HUDEP-2 (cell line): ENCODE results near the gene POM121C.
"Not testable (repeated sequence)": the region's sequence is repeated elsewhere in the genome, so short reads cannot be mapped to it uniquely, and the experiment has no call there.

ENCODE experiments used
- DNase-seq, 76 experiments: peaks; one replicate each; lab custom pipeline; 2025; ENCODE audit not compliant: unreplicated experiment in 76 of 76; lab: John Stamatoyannopoulos, UW

The POM121C gene

DNA sequence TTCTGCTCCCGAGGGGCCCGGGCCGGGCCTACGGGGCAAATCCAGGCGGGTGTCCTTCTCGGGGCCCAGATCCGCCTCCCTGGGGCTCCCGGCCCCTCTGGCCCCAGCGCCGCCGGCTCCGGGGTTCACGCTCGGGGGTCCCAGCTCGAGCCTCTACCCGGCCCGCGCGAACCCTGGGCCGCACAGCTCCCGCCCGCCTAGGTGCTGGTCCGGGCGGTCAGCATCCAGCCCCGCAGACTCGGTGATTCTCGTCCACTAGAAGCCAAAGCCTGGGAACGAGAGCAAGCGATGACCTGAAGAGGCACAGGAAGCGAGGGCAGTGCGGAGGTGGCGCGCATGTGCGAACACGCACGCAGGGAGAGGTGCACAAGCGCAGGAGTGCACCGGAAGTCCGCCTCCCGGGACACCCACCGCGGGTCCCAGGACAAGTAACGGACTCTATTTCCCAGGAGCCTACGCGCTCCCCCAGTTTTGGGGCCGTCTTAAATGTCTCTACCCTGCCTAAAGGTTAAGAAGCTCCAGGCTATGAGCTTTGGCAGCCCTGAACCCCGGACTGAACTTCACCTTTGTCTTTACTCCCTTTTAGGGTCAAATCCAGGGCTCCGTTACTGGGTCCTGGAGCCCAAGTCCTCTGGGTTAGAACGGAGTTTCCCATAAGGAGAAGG is at the start of gene POM121C:
Gene POM121C (minus strand): TSS at position 321 of the 665 bp plus-strand sequence. CDS start 44,803 bp downstream, outside the sequence.
- peak in 74 of 76 experiments; percentile 23 to 92 (median 84) for DNase-seq

DNA sequence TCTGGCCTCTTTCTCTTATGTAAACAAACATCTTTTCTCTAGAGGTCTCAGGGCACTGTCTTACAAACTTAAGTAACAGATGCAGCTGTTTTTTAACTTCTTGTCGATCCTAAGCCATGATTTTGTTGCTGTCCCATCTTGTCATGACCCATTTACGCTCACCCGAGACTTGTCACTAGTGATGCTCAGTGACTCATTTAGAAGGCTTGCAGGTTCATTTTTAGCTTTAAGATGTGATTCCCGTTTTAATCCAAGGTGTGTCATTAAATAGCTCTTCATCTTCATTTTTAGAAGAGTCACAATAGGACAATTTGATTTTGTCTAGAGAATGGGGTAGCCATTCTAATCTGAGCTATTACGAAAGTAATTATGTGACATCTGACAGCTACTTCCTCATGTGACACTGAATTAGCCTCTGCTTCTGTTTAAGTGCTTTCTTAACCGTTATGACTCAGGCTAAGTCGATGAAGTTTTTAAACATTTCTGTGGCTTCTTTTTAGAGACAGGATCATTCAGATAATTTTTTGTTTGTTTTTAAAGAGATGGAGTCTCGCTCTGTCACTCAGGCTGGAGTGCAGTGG is 48.7 kb upstream of the POM121C start:
- DNase-seq = no peak

DNA sequence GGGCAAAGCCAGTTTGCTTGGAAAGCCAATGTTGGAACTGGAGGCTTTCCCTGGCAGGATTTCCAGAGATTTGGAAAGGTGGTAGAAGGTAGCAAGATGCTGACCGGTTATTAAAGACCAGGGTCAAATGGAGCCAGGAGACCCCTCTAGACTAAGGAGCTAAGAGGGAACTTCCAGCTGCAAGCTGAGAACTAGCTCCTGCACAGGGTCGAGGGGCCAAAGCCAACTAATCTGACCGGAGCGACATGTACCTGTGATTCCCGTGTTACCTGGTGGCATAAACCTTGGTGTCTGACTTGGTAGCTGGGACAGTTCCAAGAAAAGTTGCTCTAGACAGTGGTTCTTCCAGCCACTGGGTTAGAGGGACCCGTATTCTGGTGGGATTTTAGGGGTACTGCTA is 47.8 kb upstream of the POM121C start:
- DNase-seq = no peak

DNA sequence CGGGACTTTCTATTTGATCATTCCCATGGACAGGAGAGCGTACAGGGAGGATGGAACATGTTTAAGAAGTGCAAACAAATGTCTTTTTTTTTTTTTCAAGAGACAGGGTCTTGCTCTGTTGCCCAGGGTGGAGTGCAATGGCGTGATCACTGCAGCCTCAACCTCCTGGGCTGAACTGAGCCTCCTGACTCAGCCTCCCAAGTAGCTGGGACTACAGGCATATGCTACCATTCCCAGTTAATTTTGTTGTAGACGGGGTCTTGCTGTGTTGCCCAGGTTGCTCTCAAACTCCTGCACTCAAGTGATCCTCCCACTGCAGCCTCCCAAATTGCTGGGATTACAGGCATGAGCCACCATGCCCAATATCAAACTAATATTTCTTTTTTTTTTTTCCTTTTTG is 46.5 kb upstream of the POM121C start:
- DNase-seq = no peak

DNA sequence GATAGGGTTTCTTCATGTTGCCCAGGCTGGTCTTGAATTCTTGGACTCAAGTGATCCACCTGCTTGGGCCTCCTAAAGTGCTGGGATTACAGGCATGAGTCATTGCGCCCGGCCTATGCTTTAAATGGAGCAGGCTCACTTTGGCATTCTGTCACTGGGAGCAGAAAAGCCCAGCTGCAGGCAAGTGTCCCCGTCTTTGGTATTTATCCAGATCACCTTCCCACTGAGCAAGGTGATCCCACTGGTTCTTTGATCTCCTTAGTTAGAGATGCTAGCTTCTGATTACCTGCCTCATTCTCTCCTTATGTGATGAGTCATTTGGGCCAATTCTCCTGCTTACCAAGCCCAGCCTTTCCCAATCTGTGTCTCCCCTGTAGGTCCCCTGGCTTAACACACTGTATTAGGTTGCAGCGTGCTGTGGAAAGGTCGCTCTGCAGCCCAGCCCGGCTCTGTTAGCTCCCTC is 45.3 kb upstream of the POM121C start:
- no peak for DNase-seq

DNA sequence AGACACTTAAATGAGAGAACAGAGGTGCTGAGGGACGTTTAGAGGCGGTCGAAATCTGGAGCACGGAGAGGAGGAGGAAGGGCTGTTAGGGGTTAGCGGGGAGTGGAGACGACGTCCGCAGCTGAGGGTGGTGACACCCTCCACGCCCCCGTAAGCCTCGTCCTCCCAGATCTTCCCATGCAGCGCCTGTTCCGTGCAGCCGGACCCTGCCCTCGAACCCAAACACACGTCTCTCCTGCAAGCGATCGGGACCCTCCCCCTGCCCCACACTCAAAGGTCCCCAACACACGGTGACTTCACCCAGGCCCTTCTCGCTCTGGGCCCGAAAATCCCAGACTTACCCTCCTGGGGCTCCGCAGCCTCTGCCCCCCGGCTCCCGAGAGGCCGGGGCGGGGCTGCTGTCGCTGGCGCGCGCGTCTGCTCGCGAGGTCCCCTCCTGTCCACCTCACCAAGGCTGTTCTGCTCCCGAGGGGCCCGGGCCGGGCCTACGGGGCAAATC is 41.2 kb upstream of the POM121C start:
- peak in 11 of 76 experiments; percentile 2 to 18 (median 6) for DNase-seq

DNA sequence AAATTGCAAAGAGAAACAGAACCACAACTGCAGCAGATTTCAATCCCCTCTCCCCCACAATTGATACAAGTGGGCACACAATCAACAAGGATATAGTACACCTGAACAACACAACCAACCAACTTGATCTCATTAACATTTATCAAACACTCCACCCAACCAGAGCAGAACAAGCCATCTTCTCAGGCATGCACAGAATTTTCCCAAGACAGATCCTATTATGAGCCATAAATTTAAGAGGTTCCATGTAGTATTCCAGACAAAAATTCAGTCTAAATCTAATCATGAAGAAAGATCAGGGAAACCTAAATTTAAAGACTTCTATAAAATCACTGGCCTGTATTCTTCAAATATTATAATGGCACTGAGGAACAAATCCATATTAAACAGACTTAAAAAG is 35.6 kb upstream of the POM121C start:
- DNase-seq = not testable (repeated sequence)

DNA sequence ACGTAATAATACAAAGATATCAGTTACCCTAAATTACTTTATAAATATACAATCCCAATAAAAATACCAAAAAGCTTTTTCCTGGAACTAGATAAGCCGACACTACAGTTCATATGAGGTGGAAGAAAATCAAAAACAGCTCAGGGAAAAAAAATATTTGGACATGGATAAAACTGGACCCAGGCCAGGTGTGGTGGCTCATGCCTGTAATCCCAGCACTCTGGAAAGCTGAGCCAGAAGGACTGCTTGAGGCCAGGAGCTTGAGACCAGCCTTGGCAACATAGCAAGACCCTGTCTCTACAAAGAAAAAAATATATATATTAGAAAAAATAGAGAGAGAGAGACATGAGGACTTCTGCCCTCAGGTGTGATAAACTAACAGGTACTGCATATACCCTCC is 32.7 kb upstream of the POM121C start:
- DNase-seq = not testable (repeated sequence)

DNA sequence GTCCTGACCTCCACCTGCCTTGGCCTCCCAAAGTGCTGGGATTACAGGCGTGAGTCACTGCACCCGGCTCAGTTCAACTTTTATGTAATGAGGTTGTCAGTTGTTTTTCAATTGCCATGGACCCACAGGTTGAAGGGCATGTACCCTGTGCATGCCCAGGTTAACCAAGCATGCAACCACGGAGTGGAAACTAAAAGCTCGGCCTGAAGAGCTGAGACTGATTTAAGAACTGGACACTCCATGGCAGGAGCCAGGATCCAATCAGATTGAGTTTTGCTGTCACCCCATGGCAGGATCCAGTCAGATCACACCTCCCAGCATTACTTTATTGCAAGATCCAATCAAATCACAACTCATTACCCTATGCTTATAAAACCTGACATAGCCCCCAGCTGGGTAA is 22.9 kb upstream of the POM121C start:
- not testable (repeated sequence) for DNase-seq

DNA sequence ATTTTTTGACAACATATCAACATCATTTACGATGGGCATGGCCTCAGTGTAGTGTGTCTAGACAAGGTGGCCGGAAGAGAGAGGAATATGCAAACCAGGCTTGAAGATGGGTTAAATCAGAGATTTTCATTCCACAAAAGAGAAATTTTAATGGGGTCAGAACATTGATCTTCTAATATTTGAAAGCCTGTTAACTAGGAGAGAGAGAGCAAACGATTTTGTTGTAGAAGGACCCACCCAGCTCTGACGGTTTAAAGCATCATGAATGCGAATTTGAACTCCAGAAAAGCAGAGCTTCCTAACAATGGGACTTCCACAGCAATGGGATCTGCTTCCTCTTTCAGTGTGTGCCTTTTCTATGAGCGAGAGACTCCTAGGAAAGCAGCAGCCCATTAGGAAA is 5.9 kb upstream of the POM121C start, which contains the start of gene SPDYE5:
Gene SPDYE5 (plus strand): TSS at position 301 of the 400 bp plus-strand sequence. CDS start 1,728 bp downstream, outside the sequence.
- DNase-seq = not testable (repeated sequence)

DNA sequence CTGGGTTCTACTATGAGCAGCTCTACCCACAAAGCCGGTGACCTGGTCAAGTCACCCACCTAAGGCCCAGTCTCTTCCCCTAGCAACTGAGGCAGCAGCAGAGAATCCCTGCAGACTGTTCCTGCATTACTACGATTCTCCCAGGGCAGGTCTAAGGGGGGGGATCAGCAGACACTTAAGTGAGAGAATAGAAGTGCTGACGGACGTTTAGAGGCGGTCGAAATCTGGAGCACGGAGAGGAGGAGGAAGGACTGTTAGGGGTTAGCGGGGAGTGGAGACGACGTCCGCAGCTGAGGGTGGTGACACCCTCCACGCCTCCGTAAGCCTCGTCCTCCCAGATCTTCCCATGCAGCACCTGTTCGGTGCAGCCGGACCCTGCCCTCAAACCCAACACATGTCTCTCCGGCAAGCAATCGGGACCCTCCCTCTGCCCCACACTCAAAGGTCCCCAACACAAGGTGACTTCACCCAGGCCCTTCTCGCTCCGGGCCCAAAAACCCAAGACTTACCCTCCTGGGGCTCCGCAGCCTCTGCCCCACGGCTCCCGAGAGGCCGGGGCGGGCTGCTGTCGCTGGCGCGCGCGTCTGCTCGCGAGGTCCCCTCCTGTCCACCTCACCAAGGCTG is 632 bp downstream of the POM121C start:
- peak in 5 of 76 experiments; percentile 2 to 23 (median 14) for DNase-seq

DNA sequence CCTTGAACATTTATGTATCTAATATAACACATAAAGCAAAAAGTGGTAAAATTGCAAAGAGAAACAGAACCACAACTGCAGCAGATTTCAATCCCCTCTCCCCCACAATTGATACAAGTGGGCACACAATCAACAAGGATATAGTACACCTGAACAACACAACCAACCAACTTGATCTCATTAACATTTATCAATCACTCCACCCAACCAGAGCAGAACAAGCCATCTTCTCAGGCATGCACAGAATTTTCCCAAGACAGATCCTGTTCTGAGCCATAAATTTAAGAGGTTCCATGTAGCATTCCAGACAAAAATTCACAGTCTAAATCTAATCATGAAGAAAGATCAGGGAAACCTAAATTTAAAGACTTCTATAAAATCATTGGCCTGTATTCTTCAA is 5.8 kb downstream of the POM121C start:
- DNase-seq = not testable (repeated sequence)

DNA sequence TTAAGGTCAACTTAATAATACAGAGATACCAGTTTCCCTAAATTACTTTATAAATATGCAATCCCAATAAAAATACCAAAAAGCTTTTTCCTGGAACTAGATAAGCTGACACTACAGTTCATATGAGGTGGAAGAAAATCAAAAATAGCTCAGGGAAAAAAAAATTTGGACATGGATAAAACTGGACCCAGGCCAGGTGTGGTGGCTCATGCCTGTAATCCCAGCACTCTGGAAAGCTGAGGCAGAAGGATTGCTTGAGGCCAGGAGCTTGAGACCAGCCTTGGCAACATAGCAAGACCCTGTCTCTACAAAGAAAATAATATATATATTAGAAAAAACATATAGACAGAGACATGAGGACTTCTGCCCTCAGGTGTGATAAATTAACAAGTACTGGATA is 8.6 kb downstream of the POM121C start:
- DNase-seq = not testable (repeated sequence)

DNA sequence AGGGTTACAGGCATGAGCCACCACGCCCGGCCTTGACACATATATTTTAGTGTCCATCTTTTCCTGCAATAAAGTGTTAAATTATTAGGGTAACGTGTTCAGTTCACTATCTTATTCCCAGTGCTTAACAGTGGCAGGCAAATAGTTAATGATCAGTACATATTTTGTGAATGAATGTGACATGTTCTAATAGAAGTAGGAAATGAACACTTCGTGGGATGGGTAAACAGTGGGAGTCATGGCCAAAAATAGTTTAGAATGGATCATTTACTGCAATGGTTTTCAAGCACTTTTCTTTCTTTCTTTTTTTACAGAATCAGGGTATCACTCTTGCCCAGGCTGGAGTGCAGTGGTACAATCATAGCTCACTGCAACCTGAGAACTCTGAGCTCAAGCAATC is 15.9 kb downstream of the POM121C start:
- DNase-seq = not testable (repeated sequence)

DNA sequence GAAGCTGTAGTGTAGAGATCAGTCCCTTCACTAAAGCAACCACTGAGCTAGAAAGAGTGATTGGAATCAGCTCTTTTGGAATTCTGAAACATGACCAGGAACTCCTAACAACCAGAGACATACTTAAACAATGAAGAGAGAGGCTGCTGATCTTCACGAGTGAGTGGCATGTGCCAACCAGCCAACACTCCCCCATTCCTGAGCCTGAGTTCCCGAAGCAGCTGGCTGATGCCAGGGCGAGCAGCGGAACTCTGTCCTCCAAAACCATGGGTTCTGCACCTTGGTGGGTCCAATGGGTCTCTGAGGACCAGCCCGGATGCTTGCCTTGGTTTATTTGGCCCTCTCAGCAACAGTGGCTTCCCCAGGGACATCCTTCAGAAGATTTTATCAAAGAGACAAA is 25.6 kb downstream of the POM121C start:
- DNase-seq = not testable (repeated sequence)

DNA sequence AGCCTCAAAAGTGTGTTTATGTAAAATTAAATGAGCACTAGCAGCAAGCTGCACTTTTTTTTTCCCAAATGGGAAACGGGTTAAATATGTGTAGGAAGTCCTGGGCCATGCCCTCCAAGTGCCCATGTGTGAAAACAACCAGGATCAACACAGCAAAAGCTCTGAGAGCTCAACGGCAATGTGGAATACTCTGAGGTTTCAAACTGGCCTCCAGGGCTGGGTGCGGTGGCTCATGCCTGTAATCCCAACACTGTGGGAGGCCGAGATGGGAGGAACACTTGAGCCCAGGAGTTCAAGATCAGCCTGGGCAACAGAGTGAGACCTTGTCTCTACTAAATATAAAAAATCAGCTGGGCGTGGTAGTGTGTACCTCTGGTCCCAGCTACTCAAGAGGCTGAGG is 28.1 kb downstream of the POM121C start:
- not testable (repeated sequence) for DNase-seq

DNA sequence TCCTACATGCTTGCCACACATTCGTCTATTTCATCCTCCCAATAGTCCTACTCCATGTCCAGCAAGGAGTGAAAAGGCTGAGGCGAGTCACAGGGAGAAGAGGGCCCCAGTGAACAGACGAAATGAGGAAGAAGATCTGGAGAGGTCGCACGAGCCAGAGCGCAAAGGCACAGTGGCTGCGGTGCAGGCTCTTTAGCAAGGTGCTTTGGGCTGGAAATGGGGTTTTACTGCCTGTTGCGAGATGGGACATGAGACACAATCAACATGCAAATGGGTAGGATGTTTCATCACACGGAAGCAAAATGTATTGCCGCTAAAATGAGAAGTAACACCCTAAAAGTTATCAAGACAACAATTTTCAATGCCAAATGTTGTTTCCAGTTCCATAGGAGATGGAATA is 29.7 kb downstream of the POM121C start:
- DNase-seq = not testable (repeated sequence)

DNA sequence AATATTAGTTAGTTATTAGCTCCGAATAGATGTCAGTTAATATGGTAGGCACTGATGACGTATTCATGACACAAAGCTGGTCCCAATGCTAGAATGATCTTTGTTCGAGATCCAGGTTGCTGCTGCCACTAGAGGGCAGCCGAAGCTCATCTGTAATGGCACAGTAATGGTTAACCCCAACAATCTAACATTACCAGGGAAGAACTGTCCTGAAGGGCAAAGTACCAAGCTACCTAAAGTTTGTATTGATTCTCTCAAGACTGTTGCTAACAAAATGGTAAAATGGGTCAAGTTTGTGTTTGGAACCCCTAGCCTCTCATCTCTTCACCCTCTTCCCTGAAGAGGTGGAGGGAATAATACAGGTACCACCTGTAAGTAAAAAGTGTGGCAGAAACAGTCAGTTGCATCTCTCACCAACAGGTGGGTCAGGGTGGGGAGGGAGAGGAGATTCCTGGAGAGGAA is 33.6 kb downstream of the POM121C start:
- DNase-seq = not testable (repeated sequence)

DNA sequence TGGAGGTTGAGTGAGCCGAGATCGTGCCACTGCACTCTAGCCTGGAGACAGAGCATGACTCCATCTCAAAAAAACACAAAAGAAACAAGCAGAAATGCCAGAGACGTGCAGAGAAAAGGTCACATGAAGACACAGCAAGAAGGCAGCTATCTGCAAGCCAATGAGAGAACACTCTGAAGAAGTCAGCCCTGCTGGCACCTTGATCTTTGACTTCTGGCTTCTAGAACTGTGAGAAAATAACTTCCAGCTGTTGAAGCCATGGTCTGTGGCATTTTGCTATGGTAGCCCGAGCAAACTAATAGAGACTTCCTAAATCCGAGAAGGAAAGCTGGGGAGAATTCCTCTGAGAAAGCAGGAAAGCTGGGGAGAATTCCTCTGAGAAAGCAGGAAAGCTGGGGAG is 36.2 kb downstream of the POM121C start:
- DNase-seq = not testable (repeated sequence)

DNA sequence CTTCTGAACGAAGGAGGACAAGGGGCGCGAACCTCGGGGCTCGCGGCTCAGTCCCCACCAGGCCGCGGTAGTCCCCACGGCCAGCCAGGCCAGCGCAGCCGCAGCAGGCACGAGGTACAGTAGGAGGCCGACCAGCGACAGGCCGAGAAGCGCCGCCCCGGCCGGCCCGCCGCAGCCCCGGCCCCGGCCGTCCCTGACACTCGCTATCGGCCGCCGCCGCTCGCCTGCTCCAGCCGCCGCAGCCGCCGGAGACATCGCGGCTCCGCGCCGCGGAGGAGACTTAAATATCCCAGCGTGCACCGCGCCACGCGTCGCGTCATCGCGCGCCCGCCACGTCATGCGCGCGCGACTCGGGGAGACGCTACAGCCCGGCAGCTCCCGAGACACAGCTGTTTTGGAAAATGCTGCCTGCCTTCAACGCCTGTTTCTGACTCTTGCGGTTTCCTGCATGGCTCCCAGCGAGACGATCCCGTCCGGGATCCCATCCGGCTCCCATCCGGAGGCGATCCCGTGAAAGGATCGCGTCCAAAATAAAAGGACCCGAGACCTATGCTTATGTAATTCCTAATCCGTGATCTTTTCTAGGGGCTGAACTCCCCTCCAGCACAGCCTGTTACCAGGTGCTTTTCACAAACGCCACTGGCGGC is 43.5 kb downstream of the POM121C start:
- DNase-seq = peak in 15 of 76 experiments; percentile 0 to 49 (median 10)

DNA sequence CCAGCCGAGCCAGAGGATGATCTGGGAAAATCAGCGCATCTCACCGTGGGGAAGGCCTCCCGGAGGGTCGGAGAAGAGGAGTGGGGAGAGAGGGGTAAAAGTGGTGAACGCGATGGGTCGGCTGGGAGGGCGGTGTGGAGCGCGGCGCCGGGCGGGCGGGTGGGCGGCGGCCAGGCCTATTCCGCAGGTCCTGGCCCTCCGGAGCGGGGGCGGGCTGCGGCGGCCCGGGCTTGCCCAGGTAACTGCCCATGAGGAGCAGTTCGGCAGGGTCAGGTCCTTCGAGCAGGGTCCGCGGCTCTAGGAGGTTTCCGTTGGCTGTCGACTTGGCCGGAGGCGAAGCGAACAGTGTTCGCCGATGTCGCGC is 44.0 kb downstream of the POM121C start:
- DNase-seq = not testable (repeated sequence)
